GM10248 (cell line): ENCODE measurements around the gene DDX39A.

ENCODE experiments used
- CTCF ChIA-PET: fragments of 300-600 bp; sonication (Branson Sonifier 250); formaldehyde crosslinking; extraction: SDS; loops from one replicate; lab custom pipeline; 2021; ENCODE audit warnings: antibody characterized with exemption; lab: Yijun Ruan, JAX
- POLR2A ChIA-PET: fragments of 350-650 bp; sonication (Branson Sonifier 250); formaldehyde crosslinking; extraction: SDS; loops from one replicate; lab custom pipeline; 2020; ENCODE audit warnings: antibody characterized with exemption; lab: Yijun Ruan, JAX
- DNase-seq: peaks from one replicate; pipeline ENCODE4 v3.0.0; 2012; ENCODE audit errors: extremely low spot score
- TF ChIP-seq, protein P1 (sequence below): IDR thresholded peaks from 2 replicates; pipeline ENCODE4 v1.5.1; 2012; ENCODE audit warnings: mild to moderate bottlenecking, low read depth; ENCODE audit errors: extremely low read depth, missing control alignments, control extremely low read depth

DDX39A gene

DNA sequence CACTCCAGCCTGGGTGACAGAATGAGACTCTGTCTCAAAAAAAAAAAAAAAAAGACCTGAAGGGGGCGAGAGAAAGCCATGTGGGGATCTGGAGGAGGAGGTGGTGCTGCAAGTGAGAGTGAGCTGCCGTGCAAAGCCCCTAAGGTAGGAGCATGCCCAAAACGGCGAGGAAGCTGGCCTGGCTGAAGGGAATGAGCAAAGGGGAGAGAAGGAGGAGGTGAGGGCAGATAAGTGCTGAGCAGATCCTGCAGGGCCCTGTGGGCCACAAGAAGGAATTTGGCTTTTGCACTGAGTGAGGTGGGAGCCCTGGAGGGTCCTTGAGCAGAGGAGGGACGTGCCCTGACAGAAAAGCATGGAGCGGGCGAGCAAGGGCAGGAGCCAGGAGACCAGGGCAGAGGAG lies 57.3 kb downstream of the DDX39A start:
- TF ChIP-seq, protein P1, sequence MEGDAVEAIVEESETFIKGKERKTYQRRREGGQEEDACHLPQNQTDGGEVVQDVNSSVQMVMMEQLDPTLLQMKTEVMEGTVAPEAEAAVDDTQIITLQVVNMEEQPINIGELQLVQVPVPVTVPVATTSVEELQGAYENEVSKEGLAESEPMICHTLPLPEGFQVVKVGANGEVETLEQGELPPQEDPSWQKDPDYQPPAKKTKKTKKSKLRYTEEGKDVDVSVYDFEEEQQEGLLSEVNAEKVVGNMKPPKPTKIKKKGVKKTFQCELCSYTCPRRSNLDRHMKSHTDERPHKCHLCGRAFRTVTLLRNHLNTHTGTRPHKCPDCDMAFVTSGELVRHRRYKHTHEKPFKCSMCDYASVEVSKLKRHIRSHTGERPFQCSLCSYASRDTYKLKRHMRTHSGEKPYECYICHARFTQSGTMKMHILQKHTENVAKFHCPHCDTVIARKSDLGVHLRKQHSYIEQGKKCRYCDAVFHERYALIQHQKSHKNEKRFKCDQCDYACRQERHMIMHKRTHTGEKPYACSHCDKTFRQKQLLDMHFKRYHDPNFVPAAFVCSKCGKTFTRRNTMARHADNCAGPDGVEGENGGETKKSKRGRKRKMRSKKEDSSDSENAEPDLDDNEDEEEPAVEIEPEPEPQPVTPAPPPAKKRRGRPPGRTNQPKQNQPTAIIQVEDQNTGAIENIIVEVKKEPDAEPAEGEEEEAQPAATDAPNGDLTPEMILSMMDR = peak; percentile 36
- CTCF ChIA-PET = interaction anchor here (1.0 to 12.2 kb wide), 8 partner anchors 13 to 225 kb away, joined by 3 to 106 read pairs (median 6); partner anchors contain the start of genes ADGRE5 and ASF1B
- POLR2A ChIA-PET = no interaction called here
- peak; percentile 62 for DNase-seq
